ENCODE results near the gene CWC15. TPM values are rescaled to one million over a fixed set of nuclear protein-coding genes. Genes with fewer than 3 reads are reported as not detected.

The CWC15 gene
- total RNA-seq, 1 donor from 2014 or later, result 103 TPM

- H4K20me1 ChIP-seq (ENCODE audit: low read depth), result peaks cover 14% of the 10 kb centered on the region
- no peak overlapping the region for H2AFZ ChIP-seq (replicated peaks)
- H3K36me3 ChIP-seq, result peaks cover 34% of the 10 kb centered on the region
- no peak overlapping the region for H3K9ac ChIP-seq
- Mint-ChIP-seq H3K27ac (no peak overlapping the region), H3K4me3 (no peak overlapping the region), H3K27me3 (ENCODE audit: insufficient read depth, low read depth) (no peaks in the 10 kb centered on the region), H3K9me3 (no peaks in the 10 kb centered on the region), H3K36me3 (peaks cover 24% of the 10 kb centered on the region), H3K4me1 (peaks cover 6% of the 10 kb centered on the region)
- H3K4me2 ChIP-seq, result no peak overlapping the region
- H3F3A ChIP-seq (ENCODE audit: low read depth), result peaks cover 28% of the 10 kb centered on the region
- TF ChIP-seq CTCF (IDR thresholded peaks at IDR 0.05) (peak; percentile 61), EZH2phosphoT487 (IDR thresholded peaks at IDR 0.05) (no peak)
- peaks cover 8% of the 10 kb centered on the region for H3K4me1 ChIP-seq
- peaks cover 22% of the 10 kb centered on the region for H3K79me2 ChIP-seq (ENCODE audit: low read depth)
- H3K27me3 ChIP-seq, result no peaks in the 10 kb centered on the region
- no peak overlapping the region for H3K27ac ChIP-seq
- H3K9me3 ChIP-seq (ENCODE audit: low read depth), result no peaks in the 10 kb centered on the region
- DNase-seq (ENCODE audit: low spot score), result no peak
- no peak overlapping the region for H3K4me3 ChIP-seq
These were observed 4.9 kb downstream of the CWC15 start for GRCh38 chr11:94968334-94968958.

- Mint-ChIP-seq H3K36me3 (peaks cover 29% of the 10 kb centered on the region), H3K27me3 (ENCODE audit: insufficient read depth, low read depth) (no peaks in the 10 kb centered on the region), H3K4me3 (no peak overlapping the region), H3K9me3 (no peaks in the 10 kb centered on the region), H3K27ac (no peak overlapping the region), H3K4me1 (no peaks in the 10 kb centered on the region)
- Histone ChIP-seq H3K4me2 (no peak overlapping the region), H3K27me3 (no peaks in the 10 kb centered on the region), H3K27ac (no peak overlapping the region), H4K20me1 (ENCODE audit: low read depth) (no peaks in the 10 kb centered on the region), H3K9me3 (ENCODE audit: low read depth) (no peaks in the 10 kb centered on the region), H3K9ac (no peak overlapping the region), H3K79me2 (ENCODE audit: low read depth) (no peaks in the 10 kb centered on the region), H3F3A (ENCODE audit: low read depth) (peaks cover 16% of the 10 kb centered on the region), H3K36me3 (peaks cover 37% of the 10 kb centered on the region), H3K4me1 (no peaks in the 10 kb centered on the region), H2AFZ (replicated peaks) (no peak overlapping the region), H3K4me3 (no peak overlapping the region)
- DNase-seq (ENCODE audit: low spot score), result no peak
- TF ChIP-seq CTCF (IDR thresholded peaks at IDR 0.05) (no peak), EZH2 (IDR thresholded peaks at IDR 0.05) (no peak), EZH2phosphoT487 (IDR thresholded peaks at IDR 0.05) (no peak)
These were observed 8.4 kb downstream of the CWC15 start for GRCh38 chr11:94964934-94965333.

GRCh38 chr11:94961255-94961654, 12.1 kb downstream of the CWC15 start:
- Histone ChIP-seq H2AFZ (replicated peaks) (no peak overlapping the region), H3K4me1 (no peaks in the 10 kb centered on the region), H3K9me3 (ENCODE audit: low read depth) (no peaks in the 10 kb centered on the region), H3K27me3 (no peaks in the 10 kb centered on the region), H4K20me1 (ENCODE audit: low read depth) (no peaks in the 10 kb centered on the region), H3K4me3 (no peak overlapping the region), H3F3A (ENCODE audit: low read depth) (peaks cover 4% of the 10 kb centered on the region), H3K27ac (no peak overlapping the region), H3K36me3 (peaks cover 21% of the 10 kb centered on the region), H3K79me2 (ENCODE audit: low read depth) (no peaks in the 10 kb centered on the region), H3K9ac (no peak overlapping the region), H3K4me2 (no peak overlapping the region)
- TF ChIP-seq EZH2 (IDR thresholded peaks at IDR 0.05) (no peak), CTCF (IDR thresholded peaks at IDR 0.05) (no peak), EZH2phosphoT487 (IDR thresholded peaks at IDR 0.05) (no peak)
- Mint-ChIP-seq H3K36me3 (peaks cover 27% of the 10 kb centered on the region), H3K27ac (no peak overlapping the region), H3K4me3 (no peak overlapping the region), H3K9me3 (no peaks in the 10 kb centered on the region), H3K27me3 (ENCODE audit: insufficient read depth, low read depth) (no peaks in the 10 kb centered on the region), H3K4me1 (no peaks in the 10 kb centered on the region)
- DNase-seq (ENCODE audit: low spot score), result no peak

All from neural progenitor cell (in vitro differentiated cells).